Aortic smooth muscle cell (primary cell): ENCODE results near the gene PLCXD1. TPM values are rescaled to one million over a fixed set of nuclear protein-coding genes. Genes with fewer than 3 reads are reported as not detected.

Experiments used
- total RNA-seq: library from RNA; depleted of rRNA; stranded (reverse); fragments of >200 nt; gene quantifications from 2 replicates; pipeline ENCODE4 v1.2.3, GENCODE V29; 2014

The PLCXD1 gene, protein sequence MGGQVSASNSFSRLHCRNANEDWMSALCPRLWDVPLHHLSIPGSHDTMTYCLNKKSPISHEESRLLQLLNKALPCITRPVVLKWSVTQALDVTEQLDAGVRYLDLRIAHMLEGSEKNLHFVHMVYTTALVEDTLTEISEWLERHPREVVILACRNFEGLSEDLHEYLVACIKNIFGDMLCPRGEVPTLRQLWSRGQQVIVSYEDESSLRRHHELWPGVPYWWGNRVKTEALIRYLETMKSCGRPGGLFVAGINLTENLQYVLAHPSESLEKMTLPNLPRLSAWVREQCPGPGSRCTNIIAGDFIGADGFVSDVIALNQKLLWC
- 6.3 and 7.5 TPM in 2 replicates for total RNA-seq

DNA sequence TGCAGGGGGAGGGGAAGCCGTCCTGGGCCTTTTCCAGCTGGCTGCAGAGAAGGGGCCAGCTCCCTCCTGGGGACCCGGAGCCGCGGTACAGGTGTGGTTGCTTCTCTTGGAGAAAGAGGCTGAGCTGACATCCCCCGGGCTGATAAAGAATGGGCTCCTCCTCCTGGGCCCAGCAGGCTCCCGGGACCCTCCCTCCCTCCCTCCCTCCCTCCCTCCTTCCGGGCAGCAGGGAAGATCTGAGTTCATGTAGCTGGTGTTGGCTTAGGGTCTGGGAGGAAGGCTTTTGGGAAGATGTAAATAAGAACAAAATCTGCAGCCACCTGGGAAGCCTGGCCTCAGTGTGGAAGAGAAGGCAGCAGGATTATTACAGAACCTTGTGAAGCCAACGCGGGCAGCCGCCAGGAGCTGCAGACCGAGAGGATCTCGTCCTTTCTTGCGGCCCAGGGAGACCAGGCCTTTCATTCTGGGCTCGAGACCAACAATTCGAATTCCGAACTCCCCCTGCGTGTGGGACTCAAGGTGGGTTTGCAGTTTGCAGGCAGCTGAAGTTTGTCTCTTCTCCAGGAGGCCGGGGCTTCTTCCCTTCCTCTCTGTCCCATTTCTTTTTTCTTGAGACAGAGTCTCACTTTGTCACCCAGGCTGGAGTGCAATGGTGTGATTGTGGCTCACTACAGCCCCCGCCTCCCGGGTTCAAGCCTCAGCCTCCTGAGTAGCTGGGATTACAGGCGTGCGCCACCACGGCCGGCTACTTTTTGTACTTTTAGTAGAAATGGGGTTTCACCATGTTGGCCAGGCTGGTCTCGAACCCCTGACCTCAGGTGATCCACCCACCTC lies at the start of gene PLCXD1:
Gene PLCXD1 (plus strand): TSS at position 216 of the 834 bp plus-strand sequence. CDS start 2,807 bp downstream, outside the sequence.

DNA sequence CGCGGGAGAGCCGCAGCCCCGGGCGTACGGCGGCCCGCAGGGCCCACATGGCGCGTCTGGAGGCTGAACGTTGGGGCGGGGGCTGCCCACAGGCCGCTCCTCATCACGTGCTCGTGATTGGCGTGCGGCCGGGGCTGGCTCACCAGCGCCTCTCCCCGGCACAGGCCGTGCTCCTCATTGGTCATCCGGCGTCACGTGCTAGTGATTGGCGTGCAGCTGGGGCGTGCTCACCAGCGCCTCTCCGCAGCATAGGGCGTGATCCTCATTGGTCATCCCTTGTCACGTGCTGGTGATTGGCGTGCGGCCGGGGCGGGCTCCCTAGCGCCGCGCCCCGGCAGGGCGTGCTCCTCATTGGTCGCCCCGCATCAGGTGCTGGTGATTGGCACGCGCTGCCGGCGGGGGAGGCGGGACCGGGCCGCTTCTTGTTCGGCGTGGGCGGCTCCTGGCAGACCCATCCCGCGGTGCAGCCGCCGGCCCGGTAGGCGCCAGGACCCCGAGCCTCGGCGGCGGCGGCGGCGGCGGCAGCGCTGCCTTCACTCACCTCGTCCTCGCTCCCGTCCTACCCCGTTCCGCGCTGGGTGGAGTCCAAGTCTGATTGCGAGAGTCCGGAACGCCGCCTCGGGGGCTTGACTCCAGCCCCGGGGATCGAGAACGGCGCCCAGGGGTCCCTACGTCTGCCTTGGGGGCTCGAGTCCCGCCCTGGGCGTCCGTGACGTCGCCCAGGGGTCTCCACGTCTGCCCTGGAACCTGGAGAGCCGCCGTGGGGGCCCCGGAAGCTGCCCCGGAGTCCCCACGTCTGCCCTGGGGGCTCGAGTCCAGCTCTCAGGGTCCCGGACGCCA lies 37.8 kb downstream of the PLCXD1 start, which contains the start of gene GTPBP6:
Gene GTPBP6 (minus strand): TSS at position 58 of the 840 bp plus-strand sequence. CDS start 9 bp downstream, at position 49.

Other genes starting within 250 kb of the PLCXD1 start
- gene GTPBP6, start 37.4 kb downstream of the PLCXD1 start, total RNA-seq: 29.7 and 33.6 TPM in 2 replicates
- gene PPP2R3B, start 105.5 kb downstream of the PLCXD1 start, total RNA-seq: 10.7 and 17.8 TPM in 2 replicates